GM19193 (cell line): ENCODE data around the gene PNMT.

Experiments used
- POLR2A ChIP-seq: IDR thresholded peaks from 4 replicates; pipeline ENCODE4 v1.6.1; 2011; ENCODE audit not compliant: insufficient read depth, insufficient read length; ENCODE audit errors: extremely low read depth

Gene PNMT

GRCh38 chr17:39628655-39629493 is 39.4 kb upstream of the PNMT start:
- no peak for TF ChIP-seq POLR2A

GRCh38 chr17:39629494-39629880 is 38.8 kb upstream of the PNMT start:
- TF ChIP-seq POLR2A, result no peak

GRCh38 chr17:39629898-39630297 is 38.4 kb upstream of the PNMT start:
- no peak for TF ChIP-seq POLR2A

- no peak for TF ChIP-seq POLR2A
Measured at GRCh38 chr17:39631403-39631802, 36.9 kb upstream of the PNMT start.

GRCh38 chr17:39632153-39632941 is 35.9 kb upstream of the PNMT start:
- no peak for TF ChIP-seq POLR2A

GRCh38 chr17:39633570-39634183 is 34.6 kb upstream of the PNMT start:
- no peak for TF ChIP-seq POLR2A

GRCh38 chr17:39634384-39634871 is 33.8 kb upstream of the PNMT start:
- TF ChIP-seq POLR2A, result no peak

- no peak for TF ChIP-seq POLR2A
Measured at GRCh38 chr17:39635614-39636176, 32.6 kb upstream of the PNMT start.

- TF ChIP-seq POLR2A, result no peak
Measured at GRCh38 chr17:39636587-39636926, 31.7 kb upstream of the PNMT start.

- TF ChIP-seq POLR2A, result peak; percentile 76
Measured at GRCh38 chr17:39636927-39637736, 31.1 kb upstream of the PNMT start, which contains the start of gene STARD3. Gene STARD3 (plus strand): TSS chr17:39637144. CDS start chr17:39653532, 16,388 bp downstream.

GRCh38 chr17:39638317-39638716 is 29.9 kb upstream of the PNMT start:
- TF ChIP-seq POLR2A, result no peak

- no peak for TF ChIP-seq POLR2A
Measured at GRCh38 chr17:39639043-39639442, 29.2 kb upstream of the PNMT start.

- TF ChIP-seq POLR2A, result no peak
Measured at GRCh38 chr17:39639566-39640458, 28.4 kb upstream of the PNMT start.

GRCh38 chr17:39640591-39641031 is 27.6 kb upstream of the PNMT start:
- no peak for TF ChIP-seq POLR2A

- TF ChIP-seq POLR2A, result no peak
Measured at GRCh38 chr17:39641097-39641496, 27.2 kb upstream of the PNMT start.
